CD4-positive, alpha-beta T cell (primary cell): ENCODE measurements around the gene ADGRV1. TPM values are rescaled to one million over a fixed set of nuclear protein-coding genes. Genes with fewer than 3 reads are reported as not detected.

ENCODE experiments used
- ATAC-seq: fragments of 200-7000 bp; cut with Tn5 transposase; one replicate; pipeline ENCODE4 v1.10.0; 2022; ENCODE audit warnings: mild to moderate bottlenecking; ENCODE audit not compliant: poor library complexity
- CTCF ChIA-PET: fragments of 350-600 bp; sonication (Branson Sonifier 250); formaldehyde crosslinking; loops from one replicate; lab custom pipeline; 2021; ENCODE audit warnings: antibody characterized with exemption, inconsistent platforms; lab: Charles Lee
- POLR2A ChIA-PET: fragments of 350-600 bp; sonication (Branson Sonifier 250); formaldehyde crosslinking; loops from one replicate; lab custom pipeline; 2021; ENCODE audit warnings: antibody characterized with exemption, inconsistent platforms; lab: Charles Lee
- DNase-seq, 14 experiments: peaks; one replicate each; pipeline ENCODE4 v3.0.0-alpha.2; 2013 to 2020; ENCODE audit warnings: mixed read lengths in 2 of 14
- H3K27ac ChIP-seq, 2 donors: one replicate each; pipeline versions ENCODE4 v1.5.1 to v1.7.0; 2013; ENCODE audit warnings: low read length in 2 of 2, low read depth in 1 of 2, mild to moderate bottlenecking in 1 of 2
- H3K27me3 ChIP-seq, 2 experiments: 1 replicate in 1 of 2; 2 replicates in 1 of 2; pipeline versions ENCODE4 v1.6.1 to v1.7.0; 2013; ENCODE audit warnings: low read length in 2 of 2, control low read depth in 1 of 2, mild to moderate bottlenecking in 1 of 2, moderate library complexity in 1 of 2; ENCODE audit not compliant: insufficient read depth in 2 of 2, control insufficient read depth in 1 of 2
- H3K36me3 ChIP-seq: one replicate; pipeline ENCODE4 v1.6.1; 2013; ENCODE audit warnings: low read length, control low read depth; ENCODE audit not compliant: insufficient read depth
- H3K4me1 ChIP-seq: one replicate; pipeline ENCODE4 v1.6.1; 2013; ENCODE audit warnings: low read length, control low read depth; ENCODE audit not compliant: insufficient read depth
- H3K4me3 ChIP-seq: one replicate; pipeline ENCODE4 v1.5.1; 2013; ENCODE audit warnings: mild to moderate bottlenecking, low read length, moderate library complexity
- H3K9me3 ChIP-seq, 2 experiments: 1 replicate in 1 of 2; 2 replicates in 1 of 2; pipeline versions ENCODE4 v1.6.1 to v1.7.0; 2013; ENCODE audit warnings: low read length in 2 of 2, mild to moderate bottlenecking in 2 of 2, control low read depth in 1 of 2, moderate library complexity in 1 of 2; ENCODE audit not compliant: control insufficient read depth in 1 of 2, insufficient read depth in 1 of 2
- H3K27ac Mint-ChIP-seq: one replicate; pipeline ENCODE4 v1.8.0; 2020; ENCODE audit warnings: mixed read lengths
- H3K27me3 Mint-ChIP-seq: one replicate; pipeline ENCODE4 v1.8.0; 2021; ENCODE audit warnings: mixed read lengths
- H3K36me3 Mint-ChIP-seq: one replicate; pipeline ENCODE4 v1.8.0; 2021; ENCODE audit warnings: low read depth, mixed read lengths
- H3K4me1 Mint-ChIP-seq: one replicate; pipeline ENCODE4 v1.8.0; 2021; ENCODE audit warnings: low read depth, mixed read lengths
- H3K4me3 Mint-ChIP-seq: one replicate; pipeline ENCODE4 v1.8.0; 2020; ENCODE audit warnings: mild to moderate bottlenecking, mixed read lengths
- H3K9me3 Mint-ChIP-seq: one replicate; pipeline ENCODE4 v1.8.0; 2020; ENCODE audit warnings: mixed read lengths
- intact Hi-C, 2 experiments: fragments of 100-400 bp; cut with DNase I in 1 of 2; cut with micrococcal nuclease in 1 of 2; formaldehyde crosslinking; loops; one replicate each; pipeline versions ENCODE4 v1.15.1 to v1.9.0; 2023 to 2025; cut with DNase I, micrococcal nuclease
- total RNA-seq, 174 experiments: library from RNA in 2 of 174; stranded (reverse) in 2 of 174; gene quantifications; one replicate each; pipeline ENCODE4 v1.2.3 and lab custom pipeline; 2021 to 2026
- TF ChIP-seq, protein P1 (sequence below): fragments of 200-600 bp; IDR thresholded peaks from one replicate; pipeline ENCODE4 v1.8.0; 2022; ENCODE audit warnings: antibody characterized with exemption, mild to moderate bottlenecking

ADGRV1 gene
- total RNA-seq, 2 experiments from 2014 or later, result 0.81 to 1.2 TPM

DNA sequence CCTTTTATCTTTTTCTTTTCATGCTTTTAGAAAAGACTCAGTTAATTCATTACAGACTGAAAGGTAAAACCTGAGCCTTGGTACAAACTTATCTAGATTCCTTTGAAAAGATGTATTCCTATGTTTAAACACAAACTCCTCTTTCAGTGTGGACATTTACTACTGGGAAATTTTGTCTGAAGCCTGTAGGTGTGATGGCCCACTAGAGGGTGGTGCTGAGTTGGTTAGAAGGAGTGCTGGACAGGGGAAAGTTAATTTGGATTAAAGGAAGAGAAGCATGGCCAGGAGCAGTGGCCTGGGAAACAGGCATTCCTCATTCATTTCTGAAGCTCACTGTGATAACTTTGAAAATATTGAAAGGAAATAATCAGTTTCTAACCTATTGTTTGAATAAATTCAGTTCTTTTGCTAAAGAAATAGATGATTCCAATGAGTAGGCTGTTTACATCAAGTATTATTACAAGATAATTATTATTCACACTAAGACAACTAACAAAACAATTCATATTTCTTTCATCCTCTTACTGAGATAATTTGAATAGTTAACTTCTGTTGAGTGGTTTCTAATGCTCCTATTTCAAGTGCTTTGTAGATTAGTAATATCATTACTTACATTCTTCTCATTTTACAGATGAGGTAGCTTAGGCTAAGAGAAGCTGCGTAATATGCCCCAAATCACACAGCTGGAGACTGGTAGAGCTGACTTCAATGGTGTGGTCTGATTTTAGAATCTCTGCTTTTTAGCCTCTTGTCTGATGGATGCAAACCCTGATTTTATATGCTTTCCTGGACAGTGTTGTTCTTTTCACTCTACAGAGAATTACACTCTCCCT lies 150.9 kb downstream of the ADGRV1 start:
- POLR2A ChIA-PET, result no interaction called here
- no peak overlapping the region for H3K4me3 ChIP-seq
- no peaks in the 10 kb centered on the region for H3K4me1 Mint-ChIP-seq
- H3K36me3 ChIP-seq, result no peaks in the 10 kb centered on the region
- TF ChIP-seq, protein P1, sequence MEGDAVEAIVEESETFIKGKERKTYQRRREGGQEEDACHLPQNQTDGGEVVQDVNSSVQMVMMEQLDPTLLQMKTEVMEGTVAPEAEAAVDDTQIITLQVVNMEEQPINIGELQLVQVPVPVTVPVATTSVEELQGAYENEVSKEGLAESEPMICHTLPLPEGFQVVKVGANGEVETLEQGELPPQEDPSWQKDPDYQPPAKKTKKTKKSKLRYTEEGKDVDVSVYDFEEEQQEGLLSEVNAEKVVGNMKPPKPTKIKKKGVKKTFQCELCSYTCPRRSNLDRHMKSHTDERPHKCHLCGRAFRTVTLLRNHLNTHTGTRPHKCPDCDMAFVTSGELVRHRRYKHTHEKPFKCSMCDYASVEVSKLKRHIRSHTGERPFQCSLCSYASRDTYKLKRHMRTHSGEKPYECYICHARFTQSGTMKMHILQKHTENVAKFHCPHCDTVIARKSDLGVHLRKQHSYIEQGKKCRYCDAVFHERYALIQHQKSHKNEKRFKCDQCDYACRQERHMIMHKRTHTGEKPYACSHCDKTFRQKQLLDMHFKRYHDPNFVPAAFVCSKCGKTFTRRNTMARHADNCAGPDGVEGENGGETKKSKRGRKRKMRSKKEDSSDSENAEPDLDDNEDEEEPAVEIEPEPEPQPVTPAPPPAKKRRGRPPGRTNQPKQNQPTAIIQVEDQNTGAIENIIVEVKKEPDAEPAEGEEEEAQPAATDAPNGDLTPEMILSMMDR, result peak; percentile 36
- CTCF ChIA-PET, result no interaction called here
- DNase-seq (peak in 2 of 14 experiments; percentile 3 to 13), ATAC-seq (no peak)
- no peak overlapping the region for H3K4me3 Mint-ChIP-seq
- no peaks in the 10 kb centered on the region for H3K27me3 ChIP-seq
- H3K27me3 Mint-ChIP-seq, result peaks cover 14% of the 10 kb centered on the region
- no peaks in the 10 kb centered on the region for H3K9me3 ChIP-seq
- intact Hi-C loops, result no loop called here
- no peaks in the 10 kb centered on the region for H3K9me3 Mint-ChIP-seq
- no peaks in the 10 kb centered on the region for H3K36me3 Mint-ChIP-seq
- no peak overlapping the region for H3K27ac Mint-ChIP-seq
- H3K27ac ChIP-seq, result no peak overlapping the region
- H3K4me1 ChIP-seq, result no peaks in the 10 kb centered on the region

DNA sequence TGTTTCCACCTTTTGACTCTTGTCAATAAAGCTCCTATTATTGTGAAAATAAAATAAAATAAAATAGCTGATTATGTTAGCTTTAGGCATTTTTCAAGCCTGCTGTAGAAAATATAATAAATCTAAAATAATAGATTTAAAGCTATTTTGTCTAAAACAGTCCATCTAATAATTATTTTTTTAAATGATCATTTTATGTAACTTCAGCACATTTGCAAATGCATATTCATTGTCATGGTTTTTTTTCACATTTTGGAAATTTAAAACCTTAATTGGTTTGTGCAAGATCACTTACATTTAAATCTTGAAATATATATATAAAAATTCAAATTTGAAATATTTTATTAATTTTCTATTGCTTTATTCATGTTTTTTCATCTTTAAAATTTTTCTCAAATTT lies 159.8 kb downstream of the ADGRV1 start:
- TF ChIP-seq, protein P1, result no peak
- Mint-ChIP-seq H3K27ac (no peak overlapping the region), H3K9me3 (no peaks in the 10 kb centered on the region), H3K4me3 (no peak overlapping the region), H3K4me1 (no peaks in the 10 kb centered on the region), H3K36me3 (no peaks in the 10 kb centered on the region), H3K27me3 (peaks cover 11% of the 10 kb centered on the region)
- ATAC-seq (no peak), DNase-seq (no peak)
- CTCF ChIA-PET, result no interaction called here
- Histone ChIP-seq H3K9me3 (no peaks in the 10 kb centered on the region), H3K36me3 (no peaks in the 10 kb centered on the region), H3K27ac (no peak overlapping the region), H3K4me1 (no peaks in the 10 kb centered on the region), H3K27me3 (peaks cover 0 to 3% of the 10 kb centered on the region in 2 experiments), H3K4me3 (no peak overlapping the region)
- intact Hi-C loops, result no loop called here
- POLR2A ChIA-PET, result no interaction called here

DNA sequence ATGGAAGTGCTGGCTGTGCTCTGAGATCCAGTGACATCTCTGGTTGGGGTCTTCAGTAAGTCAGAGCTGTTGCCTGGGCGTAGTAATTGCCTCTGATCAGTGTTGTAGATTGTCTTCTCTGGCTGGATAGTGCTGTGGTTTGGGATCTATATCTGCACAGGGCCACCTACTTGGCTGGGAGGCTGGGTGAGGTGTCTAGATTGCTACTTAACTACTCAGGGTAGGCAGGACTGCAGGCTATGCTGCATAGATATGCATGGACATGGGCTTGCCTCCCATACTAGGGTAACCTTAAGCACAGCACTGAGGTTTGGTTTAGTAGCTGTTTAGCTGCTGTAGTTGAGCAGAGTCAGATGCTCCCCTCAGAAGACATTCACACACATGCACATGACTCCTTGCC lies 181.0 kb downstream of the ADGRV1 start:
- CTCF ChIA-PET, result no interaction called here
- ATAC-seq (no peak), DNase-seq (no peak)
- peaks cover 5% of the 10 kb centered on the region for H3K9me3 Mint-ChIP-seq
- TF ChIP-seq, protein P1, result no peak
- no peak overlapping the region for H3K4me3 Mint-ChIP-seq
- Histone ChIP-seq H3K9me3 (peaks cover 9 to 12% of the 10 kb centered on the region in 2 experiments), H3K4me3 (no peak overlapping the region), H3K27me3 (no peaks in the 10 kb centered on the region), H3K36me3 (no peaks in the 10 kb centered on the region), H3K27ac (no peak overlapping the region), H3K4me1 (no peaks in the 10 kb centered on the region)
- H3K36me3 Mint-ChIP-seq, result no peaks in the 10 kb centered on the region
- POLR2A ChIA-PET, result no interaction called here
- H3K27me3 Mint-ChIP-seq, result peaks cover 13% of the 10 kb centered on the region
- H3K4me1 Mint-ChIP-seq, result no peaks in the 10 kb centered on the region
- no peak overlapping the region for H3K27ac Mint-ChIP-seq
- intact Hi-C loops, result no loop called here
